Activated CD4-positive, alpha-beta T cell treated with anti-CD3 and anti-CD28 coated beads for 24 hours (primary cell): ENCODE measurements around the gene MYBBP1A.

ENCODE experiments used
- DNase-seq, 2 donors: peaks; one replicate each; pipeline ENCODE4 v3.0.0-alpha.2; 2020; ENCODE audit warnings: low read depth in 2 of 2

The MYBBP1A gene

DNA sequence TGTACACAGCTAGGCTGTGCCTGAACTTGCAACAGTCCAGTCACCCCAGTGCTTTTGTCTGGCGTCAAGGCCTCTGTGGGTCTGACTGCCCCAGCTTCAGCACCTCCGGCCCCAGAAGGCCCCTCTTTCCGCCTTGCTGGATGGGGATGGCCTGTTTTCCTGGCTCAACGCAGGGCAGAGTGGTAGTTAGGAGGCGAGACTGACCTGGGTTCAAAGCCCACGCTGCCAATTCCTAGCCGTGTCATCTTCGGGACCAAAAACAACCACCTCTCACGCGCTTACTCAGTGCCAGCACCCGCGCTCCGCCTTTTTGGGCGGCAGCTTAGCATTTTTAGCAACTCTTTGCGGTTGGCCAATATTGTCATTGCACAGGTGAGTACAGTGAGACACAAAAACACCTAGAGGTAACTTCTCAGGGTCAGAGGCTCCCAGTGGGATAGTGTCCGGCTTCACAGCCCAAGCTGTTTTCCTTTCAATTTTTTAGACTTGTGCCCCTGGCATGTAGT lies 4.6 kb downstream of the MYBBP1A start:
- DNase-seq, result no peak

DNA sequence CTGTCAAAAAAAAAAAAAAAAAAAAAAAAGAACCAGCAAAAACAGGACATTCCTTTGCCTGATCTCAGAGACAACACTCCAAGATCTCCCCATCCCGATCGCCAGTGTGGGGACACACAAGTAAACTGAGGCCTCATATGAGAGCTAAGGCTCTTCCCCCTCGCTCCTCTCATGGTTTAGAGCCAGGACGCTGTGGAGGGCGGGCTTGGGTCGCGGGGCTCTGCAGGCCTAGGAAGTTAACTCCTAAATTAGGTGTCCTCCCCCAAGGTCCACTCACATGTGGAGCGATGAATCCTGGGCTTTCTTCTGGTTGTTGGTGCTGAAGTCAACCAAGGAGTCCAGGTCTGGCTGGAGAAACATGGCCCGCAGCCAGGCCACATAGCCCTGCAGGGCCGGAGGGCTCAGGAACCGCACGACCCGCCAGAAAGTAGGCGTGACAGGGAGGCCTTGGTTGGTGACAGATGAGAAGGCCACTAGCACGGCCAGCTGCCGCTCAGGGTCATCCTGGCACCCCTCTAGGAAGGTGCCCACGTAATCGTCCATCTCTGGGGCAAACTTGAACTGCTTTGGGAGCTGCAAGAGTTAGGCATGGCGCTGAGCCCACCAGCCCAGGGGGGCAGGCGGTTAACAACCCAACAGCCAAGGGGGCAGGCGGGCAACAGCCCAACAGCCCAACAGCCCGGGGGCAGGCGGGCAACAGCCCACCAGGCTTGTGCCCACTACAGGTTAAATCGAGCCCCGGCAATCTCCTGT lies 5.2 kb downstream of the MYBBP1A start:
- DNase-seq, result no peak

DNA sequence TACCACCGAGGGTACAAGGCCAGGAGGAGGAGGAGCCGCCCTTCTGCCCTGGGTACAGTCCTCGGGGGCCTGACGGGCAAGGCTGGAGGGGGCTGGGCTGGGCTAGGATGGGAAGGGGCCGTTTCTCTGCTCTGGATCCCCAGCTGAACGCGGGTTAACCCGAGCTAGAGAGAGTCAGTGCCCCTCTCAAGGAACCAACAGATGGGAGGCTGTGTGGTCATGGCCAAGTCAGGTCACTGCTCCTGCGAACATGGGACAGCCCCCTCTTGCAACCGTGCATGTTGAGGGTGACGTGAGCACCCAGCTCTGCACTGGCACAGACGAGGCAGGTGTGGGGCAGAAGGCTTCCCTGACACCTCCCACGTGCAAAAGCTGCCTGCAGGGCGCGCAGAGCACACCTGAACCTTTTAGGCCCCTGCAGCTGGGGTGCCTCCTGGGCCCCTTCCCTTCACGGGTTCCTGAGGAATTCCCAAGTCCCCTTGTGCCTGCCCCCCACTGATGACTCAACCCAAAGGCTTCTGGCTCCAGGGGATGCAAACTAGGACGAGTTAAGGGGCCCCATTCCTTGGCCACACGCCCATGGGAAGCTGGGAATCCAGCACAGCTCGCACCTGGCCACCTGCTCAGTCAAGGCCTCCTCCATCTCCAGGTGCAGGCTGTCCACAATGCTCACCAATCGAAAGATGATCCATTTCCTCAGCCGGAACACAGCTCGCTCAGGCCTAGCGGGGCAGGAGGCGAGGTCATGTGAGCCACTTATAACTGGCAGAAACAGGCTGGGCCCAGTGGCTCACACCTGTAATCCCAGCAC lies 6.3 kb downstream of the MYBBP1A start:
- DNase-seq, result no peak

GRCh38 chr17:4548061-4548461 lies 7.1 kb downstream of the MYBBP1A start:
- no peak for DNase-seq

- no peak for DNase-seq
Observed at GRCh38 chr17:4547118-4547906, 7.9 kb downstream of the MYBBP1A start.

GRCh38 chr17:4545217-4545951 lies 9.8 kb downstream of the MYBBP1A start:
- DNase-seq, result no peak

DNA sequence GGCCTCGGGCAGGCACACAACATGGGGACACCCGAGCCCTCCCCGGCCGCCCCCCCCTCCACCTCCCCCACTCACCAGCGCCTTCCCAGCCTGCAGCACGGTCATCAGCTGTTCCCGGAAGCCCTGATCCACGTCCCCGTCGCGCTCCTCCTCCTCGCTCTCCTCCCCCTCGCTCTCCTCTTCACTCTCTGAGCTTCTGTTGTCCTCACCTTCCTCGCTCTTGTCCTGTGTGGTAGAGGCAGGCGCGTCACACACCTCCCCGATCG lies 10.3 kb downstream of the MYBBP1A start:
- no peak for DNase-seq

- DNase-seq, result no peak
Observed at GRCh38 chr17:4544135-4544950, 10.8 kb downstream of the MYBBP1A start.

- DNase-seq, result no peak
Observed at GRCh38 chr17:4543557-4544026, 11.6 kb downstream of the MYBBP1A start.

DNA sequence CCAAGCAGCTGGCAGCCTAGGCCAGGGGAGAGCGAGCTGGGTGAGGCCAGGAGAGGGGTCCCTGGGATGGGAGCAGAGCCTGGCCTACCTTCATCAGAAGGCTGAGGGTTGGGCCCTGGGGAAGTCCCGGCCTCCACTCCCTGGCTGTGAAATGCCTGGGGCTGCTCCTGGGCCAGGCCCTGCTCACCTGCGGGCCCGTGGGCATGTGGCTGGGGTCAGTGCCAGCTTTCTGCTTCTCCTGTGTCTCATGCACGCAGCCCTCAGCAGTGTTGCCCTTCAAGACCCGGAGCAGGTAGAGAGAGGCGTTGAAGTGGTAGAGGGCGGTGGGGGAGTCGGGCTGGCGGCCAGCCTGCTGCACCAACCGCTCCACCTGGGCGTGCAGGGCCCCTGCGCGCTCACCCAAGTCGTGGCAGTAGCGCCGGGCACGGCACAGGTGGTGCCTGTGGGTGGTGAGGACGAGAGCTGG lies 12.4 kb downstream of the MYBBP1A start:
- DNase-seq, result no peak

- DNase-seq, result no peak
Observed at GRCh38 chr17:4542003-4542725, 13.0 kb downstream of the MYBBP1A start.

DNA sequence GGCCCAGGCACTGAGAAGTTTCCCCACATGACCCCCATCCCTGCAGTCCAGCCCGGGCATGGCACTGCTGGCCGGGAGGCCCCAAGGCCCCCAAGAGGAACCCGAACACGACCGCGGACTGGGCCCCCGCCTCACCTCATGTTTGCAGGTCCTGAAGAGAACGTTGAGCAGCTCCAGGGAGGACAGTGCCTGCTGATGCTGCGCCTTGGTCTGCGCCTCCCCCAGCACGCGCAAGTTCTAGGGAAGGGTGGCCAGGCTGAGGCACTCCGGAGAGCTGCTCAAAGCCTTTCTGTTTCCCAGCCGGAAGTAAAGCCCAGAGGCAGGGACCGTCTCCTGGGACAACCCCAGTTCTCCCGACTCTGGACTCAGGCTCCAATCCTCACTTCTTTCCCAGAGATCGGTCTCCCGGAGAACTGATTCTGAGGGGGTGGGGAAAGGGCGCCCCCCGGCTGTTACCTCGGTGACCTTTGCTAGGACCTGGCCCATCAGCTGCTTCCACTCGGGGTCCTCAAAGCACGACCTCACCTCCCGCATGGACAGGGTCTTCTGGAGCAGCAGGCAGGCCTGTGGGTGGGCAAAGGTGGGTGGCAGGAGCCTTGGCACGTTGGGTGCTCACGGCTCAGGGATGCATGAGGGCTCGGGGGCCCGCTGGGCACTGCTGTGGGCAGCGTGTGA lies 13.7 kb downstream of the MYBBP1A start:
- no peak for DNase-seq

DNA sequence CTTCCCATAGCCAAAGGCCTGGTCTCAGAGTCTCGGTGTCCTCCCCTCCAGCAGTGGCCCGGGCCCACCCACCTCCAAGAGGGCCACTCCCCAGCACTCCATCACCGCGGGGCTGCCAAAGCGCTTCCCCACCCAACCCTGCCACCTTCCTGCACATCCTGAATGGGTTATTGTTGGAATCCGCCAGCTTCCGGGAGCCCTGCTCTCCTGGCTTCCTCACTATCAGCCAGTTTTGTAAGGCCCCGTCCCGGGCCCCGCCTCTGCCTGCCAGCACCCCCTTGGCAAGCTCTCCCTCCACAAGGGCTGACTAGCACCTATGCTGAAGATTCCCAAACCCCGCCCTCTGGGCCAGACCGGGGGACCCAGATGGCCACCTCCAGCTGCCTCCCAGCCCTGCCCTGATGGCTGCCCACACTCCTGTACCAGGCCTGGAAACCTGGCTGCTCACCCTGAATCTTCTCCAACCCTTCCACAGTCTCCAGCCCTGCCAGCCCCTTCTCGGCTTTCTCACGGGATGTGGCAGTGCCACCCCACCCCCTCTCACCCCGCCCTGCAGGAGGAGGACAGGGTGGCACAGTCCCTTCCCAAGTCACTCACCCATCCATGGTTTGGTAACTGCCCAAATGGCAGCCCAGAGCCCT lies 14.4 kb downstream of the MYBBP1A start:
- DNase-seq, result no peak

DNA sequence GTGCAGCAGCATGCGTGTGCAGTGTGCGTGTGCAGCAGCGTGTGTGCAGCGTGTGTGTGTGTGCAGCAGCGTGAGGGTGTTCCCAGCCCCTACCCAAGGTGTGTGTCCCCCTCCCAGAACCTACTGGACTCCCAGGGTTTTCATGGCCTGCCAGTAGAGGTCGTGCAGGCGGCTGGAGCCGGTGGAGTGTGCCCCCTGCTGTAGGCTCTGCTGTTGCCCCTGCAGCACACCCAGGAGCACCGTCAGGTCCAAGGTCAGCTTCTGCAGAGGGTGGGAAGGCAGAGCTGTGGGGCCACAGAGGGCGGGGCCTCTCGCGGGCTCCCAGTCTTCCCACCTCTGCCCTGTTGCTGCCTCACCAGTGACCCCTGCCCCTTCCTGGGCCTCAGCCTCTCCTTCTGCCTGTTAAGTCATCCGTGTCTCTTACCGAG lies 14.9 kb downstream of the MYBBP1A start:
- DNase-seq, result no peak

DNA sequence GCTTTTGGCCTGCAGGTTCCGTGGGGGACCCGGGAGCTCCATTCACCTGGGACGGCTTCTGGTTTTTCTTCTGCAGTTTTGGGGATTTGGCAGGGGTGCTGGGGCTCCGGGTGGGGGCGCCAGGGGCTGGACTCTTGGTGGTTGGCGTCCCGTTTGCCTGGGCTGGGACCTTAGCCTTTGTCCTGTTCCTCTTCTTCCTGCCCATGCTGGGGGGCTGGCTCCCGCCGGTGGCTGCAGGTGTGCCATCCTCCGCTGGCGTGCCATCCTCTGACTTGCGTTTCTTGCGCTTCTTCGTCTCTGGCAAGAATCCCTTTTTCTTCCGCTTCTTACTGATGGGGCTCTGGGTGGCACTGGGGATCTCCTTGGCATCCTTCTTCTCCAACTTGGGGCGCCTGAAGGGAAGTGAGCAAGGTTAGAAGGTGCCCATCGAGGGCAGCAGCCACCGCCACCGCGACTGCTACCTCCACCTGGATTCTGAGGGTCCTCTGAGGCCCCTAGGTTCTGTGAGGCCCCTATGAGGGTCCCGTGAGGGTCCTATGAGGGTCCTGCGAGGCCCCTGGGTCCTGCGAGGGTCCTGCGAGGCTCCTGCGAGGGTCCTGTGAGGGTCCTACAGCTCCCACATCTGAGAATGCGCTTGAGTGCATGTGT lies 15.5 kb downstream of the MYBBP1A start:
- no peak for DNase-seq

DNA sequence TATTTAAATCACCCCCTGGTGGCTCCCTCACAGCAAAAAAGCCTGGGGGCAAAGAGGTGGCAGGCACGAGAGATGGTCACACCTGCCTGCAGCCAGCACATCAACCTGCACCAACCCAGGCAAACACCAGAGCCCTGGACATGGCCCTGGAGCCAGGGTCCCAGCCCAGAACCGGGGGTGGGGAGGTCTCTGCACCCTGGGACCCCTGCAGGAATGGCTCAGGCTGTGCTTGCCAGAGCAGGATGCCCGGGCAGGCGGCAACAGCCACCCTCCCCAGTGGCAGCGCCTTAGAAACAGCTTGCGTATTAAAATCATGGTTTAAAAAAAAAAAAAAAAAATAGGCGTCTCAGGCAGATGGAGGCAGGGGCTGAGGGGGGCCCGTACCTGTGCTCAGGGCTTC lies 16.2 kb downstream of the MYBBP1A start:
- DNase-seq, result no peak

- DNase-seq, result no peak
Observed at GRCh38 chr17:4538236-4539002, 16.8 kb downstream of the MYBBP1A start.
